ENCODE data around the gene HEMK1.
A peak's percentile ranks its signal among the peaks of the same experiment; 100 is the strongest.

The HEMK1 gene

DNA sequence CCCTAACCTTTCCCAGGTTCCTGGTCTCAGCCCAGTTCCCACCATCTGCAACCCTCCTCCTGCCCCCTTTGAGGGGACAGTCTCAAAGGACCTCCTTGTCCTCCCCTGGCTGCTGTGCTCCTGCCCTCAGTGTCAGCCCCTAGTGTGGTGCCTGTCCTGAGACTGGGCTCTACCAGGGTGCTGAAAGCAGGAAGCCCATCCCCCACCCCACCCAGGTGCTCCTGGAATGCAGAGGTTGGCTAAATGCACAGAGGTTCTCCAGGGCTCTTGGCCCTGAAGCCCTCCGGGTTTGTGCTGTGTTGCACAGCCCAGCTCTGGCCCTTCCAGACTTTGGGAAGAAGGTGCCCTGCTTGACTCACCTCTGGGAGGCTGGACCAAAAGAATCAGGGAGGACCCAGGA, 23.5 kb upstream of the HEMK1 start:
- no peak for DNase-seq (ENCODE audit: low spot score)

DNA sequence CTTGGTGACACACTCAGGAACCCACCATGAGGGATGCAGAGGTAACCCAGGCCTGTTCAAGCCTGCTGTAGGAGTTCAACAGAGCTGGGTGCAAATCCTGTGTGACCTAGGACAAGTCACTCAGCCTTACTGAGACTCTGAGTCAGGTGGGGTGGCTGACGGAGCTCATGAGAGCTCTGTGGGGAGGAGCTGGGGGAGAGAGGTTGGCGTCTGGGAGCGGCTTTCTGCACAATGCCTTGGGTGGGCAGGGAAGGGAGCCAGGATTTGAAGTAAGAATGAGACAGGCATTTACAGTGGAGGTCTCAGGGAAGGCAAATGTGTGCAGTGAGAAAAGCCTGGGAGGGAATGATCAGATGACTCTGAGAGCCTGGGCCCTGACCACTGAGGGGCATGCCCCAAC, 20.1 kb upstream of the HEMK1 start:
- no peak for DNase-seq (ENCODE audit: low spot score)

DNA sequence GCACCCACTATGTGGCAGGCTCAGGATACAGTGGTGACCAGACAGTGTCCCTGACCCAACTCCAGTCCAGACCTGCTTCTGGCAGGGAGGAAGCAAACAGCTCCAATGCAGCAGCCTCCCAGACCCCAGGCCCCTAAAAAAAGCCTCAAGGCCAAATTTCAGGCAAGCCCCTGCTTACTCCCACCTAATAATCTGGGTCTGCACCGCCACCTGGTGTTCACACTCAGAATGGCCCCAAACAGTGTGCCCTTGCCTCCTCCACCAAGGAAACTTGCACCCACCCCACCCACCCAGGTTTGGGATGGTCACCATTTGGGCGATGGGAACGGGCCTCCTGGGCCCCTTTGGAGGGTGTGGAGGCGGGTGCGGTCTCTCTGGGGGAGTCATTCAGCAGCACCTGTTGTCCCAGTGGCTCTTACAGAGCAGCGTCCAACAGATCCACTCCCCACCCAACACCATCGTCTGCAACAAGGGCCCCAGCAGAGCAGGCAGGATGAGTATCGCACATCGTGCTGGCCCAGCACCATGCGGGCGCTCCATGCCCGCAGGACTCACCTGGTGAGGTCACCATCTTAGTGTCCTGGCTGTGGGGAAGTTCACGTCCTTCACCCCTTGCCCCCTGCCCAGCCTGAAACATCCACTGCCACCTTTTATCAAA, 19.1 kb upstream of the HEMK1 start:
- peak; percentile 72 for DNase-seq (ENCODE audit: low spot score)

- DNase-seq (ENCODE audit: low spot score), result no peak
Observed at GRCh38 chr3:50551054-50551659, 18.2 kb upstream of the HEMK1 start.

DNA sequence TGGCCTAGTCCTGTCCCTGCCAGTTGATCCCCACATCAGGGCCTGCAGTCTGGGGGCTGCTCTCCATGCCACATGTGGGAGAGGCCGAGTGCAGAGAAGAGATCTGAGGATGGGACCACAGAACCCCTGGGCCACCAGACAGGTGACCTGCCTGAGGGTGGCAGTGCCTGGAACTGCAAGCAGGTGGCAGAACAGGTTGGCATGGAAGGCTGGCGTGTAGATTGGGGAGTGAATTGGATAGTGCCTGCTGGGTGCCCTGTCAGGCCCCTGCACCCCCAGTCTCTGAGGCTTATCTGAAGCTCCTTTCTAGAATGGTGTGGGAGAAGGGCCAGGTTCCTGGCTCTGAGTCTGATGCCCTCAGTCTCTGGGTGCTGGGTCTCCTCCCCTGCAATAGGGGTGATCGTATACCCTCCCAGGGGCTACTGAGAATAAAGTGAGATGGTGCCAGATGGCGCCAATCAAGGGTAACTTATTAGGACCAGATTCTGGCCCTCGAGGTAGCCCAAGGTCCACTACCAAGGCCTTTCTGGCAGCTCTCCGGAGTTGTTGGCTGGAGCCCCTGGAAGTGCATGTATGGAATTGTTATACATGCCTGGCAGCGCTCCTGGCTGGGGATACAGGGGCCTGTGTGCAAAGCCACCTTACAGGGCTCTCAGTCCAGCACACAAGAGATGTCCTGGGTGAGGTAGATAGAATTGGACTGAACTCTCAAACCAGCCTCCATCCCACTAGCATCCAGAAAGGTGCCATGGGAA, 17.5 kb upstream of the HEMK1 start:
- DNase-seq (ENCODE audit: low spot score), result no peak

DNA sequence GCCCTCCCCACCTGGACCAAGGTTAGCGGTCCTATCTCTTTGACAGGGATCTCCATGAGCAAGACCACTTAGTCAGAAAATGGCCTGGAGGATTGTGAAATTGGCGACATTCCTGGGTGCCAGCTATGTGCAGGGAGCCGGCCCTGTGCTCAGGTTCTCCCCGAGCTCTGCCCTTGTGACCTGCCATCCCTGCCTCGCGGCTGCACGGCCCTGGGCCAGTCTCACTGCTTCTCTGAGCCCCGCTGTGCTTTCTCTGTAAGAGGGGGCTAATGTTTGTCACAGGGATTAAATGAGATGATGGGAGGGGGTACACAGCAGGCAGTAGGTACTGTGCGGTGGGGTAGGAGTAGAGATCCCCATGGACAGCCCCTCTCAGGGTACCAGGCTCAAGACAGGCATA, 16.7 kb upstream of the HEMK1 start:
- no peak for DNase-seq (ENCODE audit: low spot score)

GRCh38 chr3:50554553-50554952, 14.8 kb upstream of the HEMK1 start:
- no peak for DNase-seq (ENCODE audit: low spot score)

- DNase-seq (ENCODE audit: low spot score), result no peak
Observed at GRCh38 chr3:50557106-50557505, 12.2 kb upstream of the HEMK1 start.

GRCh38 chr3:50557915-50558314, 11.4 kb upstream of the HEMK1 start:
- no peak for DNase-seq (ENCODE audit: low spot score)

DNA sequence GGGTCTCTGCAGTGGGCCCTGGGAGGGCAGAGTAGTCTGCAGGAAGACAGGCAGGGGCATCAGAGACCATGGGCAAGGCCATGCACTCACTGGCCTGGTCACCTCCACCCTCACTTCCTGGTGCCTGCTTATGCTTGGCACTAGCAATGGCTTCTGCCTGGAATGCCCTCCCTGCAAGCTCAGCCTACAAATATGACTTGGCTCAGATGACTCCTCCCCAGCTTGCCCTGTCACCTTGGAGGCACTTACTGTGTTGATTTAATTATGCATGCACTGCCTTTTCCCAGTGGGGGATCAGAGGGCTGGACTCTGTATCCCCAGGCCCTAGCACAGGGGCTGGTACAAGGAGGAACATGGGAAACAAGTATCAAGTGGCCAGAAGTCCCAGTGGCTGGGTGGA, 9.6 kb upstream of the HEMK1 start:
- no peak for DNase-seq (ENCODE audit: low spot score)

- no peak for DNase-seq (ENCODE audit: low spot score)
Observed at GRCh38 chr3:50562861-50563260, 6.5 kb upstream of the HEMK1 start.

GRCh38 chr3:50563867-50564266, 5.5 kb upstream of the HEMK1 start:
- no peak for DNase-seq (ENCODE audit: low spot score)

- no peak for DNase-seq (ENCODE audit: low spot score)
Observed at GRCh38 chr3:50564321-50564720, 5.0 kb upstream of the HEMK1 start.

GRCh38 chr3:50567011-50567385, 2.3 kb upstream of the HEMK1 start:
- DNase-seq (ENCODE audit: low spot score), result no peak

DNA sequence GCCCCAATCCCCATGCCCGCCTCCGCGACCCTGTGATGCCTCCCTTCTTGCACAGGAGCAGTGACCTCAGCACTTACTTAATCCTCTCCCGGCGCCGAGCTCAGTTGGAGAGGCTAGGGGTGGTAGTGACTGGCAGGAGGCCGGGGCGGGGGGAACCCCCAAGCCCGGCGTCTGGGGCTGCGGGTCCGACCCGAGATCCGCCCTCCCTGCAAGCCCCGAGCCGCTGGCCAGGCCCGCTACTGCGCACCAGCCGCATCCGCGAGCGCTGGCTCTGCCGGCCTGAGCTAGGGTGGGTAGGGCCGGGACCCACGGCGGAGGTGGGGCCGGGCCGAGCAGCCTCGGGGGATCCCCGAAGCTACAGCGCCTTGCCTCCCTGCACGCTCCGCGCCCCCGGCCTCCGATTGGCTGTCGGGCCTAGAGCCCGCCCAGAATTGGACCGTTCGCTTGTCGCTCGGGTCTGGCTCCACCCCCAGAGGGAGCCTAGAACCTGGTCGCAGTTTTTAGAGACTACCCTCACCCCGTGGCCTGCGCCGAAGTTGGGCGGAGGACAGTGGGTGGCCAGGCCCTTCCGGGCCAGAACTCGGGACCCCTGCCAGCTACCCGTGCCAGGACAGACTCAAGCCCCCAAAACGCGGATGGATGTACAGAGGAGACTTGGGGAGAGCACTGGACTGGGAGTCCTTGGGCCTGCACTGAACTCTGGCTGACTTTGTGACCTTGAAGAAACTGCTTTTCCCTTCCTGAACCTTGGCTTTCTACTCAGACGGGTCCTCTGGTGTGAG, 1.7 kb upstream of the HEMK1 start, which contains the start of gene C3orf18:
Gene C3orf18 (minus strand): TSS at position 362 of the 782 bp plus-strand sequence. CDS start 2,048 bp downstream, outside the sequence.
- peak; percentile 94 for DNase-seq (ENCODE audit: low spot score)

DNA sequence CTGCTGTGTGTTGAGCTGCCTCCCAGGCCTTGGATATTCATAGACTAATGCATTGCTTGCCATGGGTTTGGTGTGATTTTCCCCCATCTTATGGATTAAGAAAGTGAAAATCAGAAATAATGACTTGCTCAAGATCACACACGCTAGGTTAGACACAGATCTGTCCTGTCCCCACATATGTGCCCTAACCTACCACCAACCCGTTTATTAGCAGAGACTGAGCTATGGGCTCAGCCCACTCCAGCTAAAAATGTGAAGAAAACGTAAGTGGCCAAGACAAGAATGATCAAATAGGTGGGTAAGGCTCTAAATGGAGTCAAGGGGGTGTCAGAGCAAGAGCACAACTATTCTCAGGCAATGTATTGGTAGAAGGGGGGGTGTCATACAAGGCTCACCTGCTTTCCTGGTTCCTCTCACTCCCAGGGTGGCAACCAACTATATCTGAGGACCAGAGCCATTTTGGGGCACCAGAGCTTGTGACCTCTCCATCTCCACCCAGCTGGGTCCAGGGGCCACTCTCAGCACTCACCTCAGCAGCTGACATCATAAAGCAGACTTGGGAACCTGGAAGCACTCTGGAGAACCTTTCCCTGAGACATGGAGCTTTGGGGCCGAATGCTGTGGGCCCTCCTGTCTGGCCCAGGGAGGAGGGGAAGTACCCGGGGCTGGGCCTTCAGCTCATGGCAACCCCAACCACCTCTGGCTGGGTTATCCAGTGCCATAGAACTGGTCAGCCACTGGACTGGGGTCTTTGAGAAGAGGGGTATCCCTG, 1.4 kb downstream of the HEMK1 start:
- DNase-seq (ENCODE audit: low spot score), result no peak

DNA sequence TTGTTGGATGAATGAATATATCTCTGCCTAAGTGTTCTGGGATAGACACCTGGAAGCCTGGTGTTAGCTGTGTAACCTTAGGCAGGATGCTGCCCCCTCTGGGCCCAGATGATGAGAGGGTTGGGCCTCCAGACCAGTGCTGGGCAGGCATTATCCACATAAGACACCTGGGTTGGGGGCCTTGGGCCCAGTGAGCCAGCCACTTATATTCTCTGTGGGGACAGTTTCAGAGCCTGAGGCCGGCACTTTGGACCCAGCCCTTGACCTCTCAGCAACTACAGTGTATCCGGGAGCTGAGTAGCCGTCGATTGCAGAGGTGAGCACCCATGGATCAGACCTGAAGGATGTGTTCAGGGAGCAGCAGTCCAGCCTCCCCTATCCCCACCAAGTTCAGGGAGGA, 2.2 kb downstream of the HEMK1 start:
- no peak for DNase-seq (ENCODE audit: low spot score)

- DNase-seq (ENCODE audit: low spot score), result peak; percentile 90
Observed at GRCh38 chr3:50572158-50572557, 2.8 kb downstream of the HEMK1 start.

DNA sequence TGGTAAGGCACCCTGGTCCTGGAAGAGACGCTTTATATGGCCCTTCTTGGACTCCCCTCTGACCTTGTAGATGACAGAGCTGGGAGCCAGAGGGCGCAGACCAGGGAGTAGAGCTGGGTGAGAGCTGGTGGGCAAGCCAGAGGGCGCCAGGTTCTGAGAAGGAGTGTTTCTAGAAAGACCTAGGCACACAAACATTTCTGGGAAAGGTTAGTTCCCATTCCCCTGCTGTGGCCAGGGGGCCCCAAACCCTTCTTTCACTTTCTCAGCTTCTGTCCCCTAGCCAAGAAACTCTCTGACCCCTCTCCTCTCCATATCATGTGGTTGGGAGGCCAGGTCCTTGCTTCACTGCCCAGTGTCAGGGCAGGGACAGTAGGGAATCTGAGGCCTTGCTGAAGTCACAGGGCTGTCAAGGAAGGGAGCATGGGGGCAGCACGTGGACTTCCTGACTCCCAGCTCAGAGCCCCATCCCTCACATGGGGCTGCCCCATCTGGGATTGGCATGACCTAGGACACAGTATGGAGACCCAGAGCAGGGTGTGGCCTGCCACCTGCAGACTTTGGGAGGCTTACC, 3.6 kb downstream of the HEMK1 start:
- DNase-seq (ENCODE audit: low spot score), result no peak

DNA sequence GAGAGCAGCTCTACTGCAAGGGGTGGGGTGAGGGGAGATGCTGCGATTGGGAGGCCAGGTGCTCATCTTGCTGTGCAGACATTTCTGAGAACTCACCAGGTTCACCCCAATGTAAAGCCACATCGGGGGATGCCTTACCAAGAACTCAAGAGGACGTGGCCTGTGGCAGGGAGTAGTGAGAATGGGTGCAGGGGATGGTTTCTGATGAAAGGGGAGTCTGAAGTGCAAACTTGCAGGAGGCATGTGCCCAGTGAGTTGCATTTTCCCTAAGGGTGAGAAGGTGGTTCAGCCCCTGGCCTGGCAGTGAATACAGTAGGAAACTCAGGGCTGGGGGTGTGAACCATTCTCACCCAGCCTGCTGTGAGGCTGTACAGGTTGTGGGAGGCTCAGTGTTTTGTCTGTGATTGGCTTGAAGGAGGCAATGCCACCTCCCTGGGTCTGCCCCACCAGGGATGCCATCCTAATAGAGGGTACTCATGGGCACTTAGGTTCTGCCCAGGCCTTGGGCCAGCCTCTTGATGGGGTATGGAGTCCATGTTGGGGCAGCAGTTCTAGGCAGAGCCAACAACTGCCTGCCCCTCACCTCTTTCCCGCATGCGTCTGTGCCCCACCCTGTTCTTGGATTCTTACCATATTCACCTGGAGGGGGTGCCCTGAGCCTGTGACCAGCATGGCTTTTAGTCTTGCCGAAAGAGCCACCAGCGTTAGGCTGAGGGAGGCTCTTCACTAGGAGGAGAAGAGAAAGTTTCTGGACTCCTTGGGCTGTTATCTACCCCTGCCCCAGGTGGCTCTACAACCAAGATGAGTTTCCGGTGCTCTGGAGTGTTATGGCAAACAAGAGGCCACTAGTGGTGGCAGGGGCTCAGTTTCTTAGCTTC, 4.5 kb downstream of the HEMK1 start:
- no peak for DNase-seq (ENCODE audit: low spot score)

Data from hematopoietic multipotent progenitor cell treated with erythropoietin and hydrocortisone succinate and interleukin-3 and kit ligand, for 17 days (in vitro differentiated cells).